Measurements from ENCODE around the gene CCDC7. TPM values are rescaled to one million over a fixed set of nuclear protein-coding genes. Genes with fewer than 3 reads are reported as not detected.
"Not testable (repeated sequence)": the region's sequence is repeated elsewhere in the genome, so short reads cannot be mapped to it uniquely, and the experiment has no call there.

CCDC7 gene
- total RNA-seq = 10 to 100 TPM; 21.9 to 22.7 TPM

- peaks cover 0 to 15% of the 10 kb centered on the region in 2 donors for H3K4me1 ChIP-seq
- no peaks in the 10 kb centered on the region for H3K36me3 ChIP-seq
- H3K27ac ChIP-seq = peak within 1 kb of the TSS; percentile 94 to 97
- H3K9me3 ChIP-seq = no peaks in the 10 kb centered on the region
- peak; percentile 82 for DNase-seq (ENCODE audit: low spot score)
- TF ChIP-seq, protein P1, sequence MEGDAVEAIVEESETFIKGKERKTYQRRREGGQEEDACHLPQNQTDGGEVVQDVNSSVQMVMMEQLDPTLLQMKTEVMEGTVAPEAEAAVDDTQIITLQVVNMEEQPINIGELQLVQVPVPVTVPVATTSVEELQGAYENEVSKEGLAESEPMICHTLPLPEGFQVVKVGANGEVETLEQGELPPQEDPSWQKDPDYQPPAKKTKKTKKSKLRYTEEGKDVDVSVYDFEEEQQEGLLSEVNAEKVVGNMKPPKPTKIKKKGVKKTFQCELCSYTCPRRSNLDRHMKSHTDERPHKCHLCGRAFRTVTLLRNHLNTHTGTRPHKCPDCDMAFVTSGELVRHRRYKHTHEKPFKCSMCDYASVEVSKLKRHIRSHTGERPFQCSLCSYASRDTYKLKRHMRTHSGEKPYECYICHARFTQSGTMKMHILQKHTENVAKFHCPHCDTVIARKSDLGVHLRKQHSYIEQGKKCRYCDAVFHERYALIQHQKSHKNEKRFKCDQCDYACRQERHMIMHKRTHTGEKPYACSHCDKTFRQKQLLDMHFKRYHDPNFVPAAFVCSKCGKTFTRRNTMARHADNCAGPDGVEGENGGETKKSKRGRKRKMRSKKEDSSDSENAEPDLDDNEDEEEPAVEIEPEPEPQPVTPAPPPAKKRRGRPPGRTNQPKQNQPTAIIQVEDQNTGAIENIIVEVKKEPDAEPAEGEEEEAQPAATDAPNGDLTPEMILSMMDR (IDR thresholded peaks at IDR 0.05) = peak in 1 of 2 donors; percentile 79
- H3K27me3 ChIP-seq = no peaks in the 10 kb centered on the region
- peak within 1 kb of the TSS; percentile 57 to 75 for H3K4me3 ChIP-seq
These were observed at the start of gene CCDC7 for GRCh38 chr10:32445740-32446535. Gene CCDC7, plus strand, starts transcription at chr10:32446140. Its CDS starts 5,503 bp downstream, at chr10:32451643.

DNA sequence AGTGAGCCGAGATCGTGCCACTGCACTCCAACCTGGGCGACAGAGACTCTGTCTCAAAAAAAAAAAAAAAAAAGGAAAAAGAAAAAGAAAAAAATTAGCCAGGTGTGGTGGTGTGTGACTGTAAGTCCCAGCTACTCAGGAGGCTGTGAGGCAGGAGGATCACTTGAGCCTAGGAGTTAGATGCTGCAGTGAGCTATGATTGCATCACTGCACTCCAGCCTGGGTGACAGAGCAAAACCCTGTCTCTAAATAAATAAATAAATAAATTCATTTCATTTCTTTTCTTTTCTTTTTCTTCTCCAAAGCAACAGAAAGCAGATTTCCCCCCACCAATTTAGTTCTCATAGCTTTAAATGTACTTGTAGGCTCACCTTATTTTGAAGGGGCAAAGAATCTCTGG lies 48.8 kb upstream of the CCDC7 start:
- H3K4me3 ChIP-seq; DNase-seq (ENCODE audit: low spot score): not testable (repeated sequence)

GRCh38 chr10:32399720-32400119 lies 46.2 kb upstream of the CCDC7 start:
- not testable (repeated sequence) for H3K4me3 ChIP-seq; H3K36me3 ChIP-seq; H3K27ac ChIP-seq; DNase-seq (ENCODE audit: low spot score); H3K27me3 ChIP-seq; H3K9me3 ChIP-seq; H3K4me1 ChIP-seq

More for the DNA sequence above, 48.8 kb upstream of the CCDC7 start:
- not testable (repeated sequence) for H3K27me3 ChIP-seq, H3K4me1 ChIP-seq, H3K9me3 ChIP-seq, H3K36me3 ChIP-seq, H3K27ac ChIP-seq

DNA sequence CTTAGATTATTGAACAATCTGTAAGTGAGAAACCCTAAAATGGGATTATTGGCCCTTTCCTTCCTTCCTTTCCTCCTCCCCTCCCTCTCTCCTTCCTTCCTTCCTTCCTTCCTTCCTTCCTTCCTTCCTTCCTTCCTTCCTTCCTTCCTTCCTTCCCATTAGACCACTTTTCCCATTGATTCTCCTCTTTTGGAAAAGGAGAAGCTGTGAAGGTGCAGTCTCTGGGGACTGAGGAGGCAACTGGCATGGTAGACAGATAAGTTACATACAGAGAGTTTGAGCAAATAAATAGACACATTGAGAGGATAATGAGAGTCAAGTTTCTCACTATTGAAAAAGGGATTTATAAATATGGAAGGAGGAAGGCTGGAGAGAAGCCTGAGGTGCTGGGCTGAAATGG lies 45.0 kb upstream of the CCDC7 start:
- TF ChIP-seq, protein P1 (IDR thresholded peaks at IDR 0.05) = no peak
- Histone ChIP-seq H3K36me3 (no peaks in the 10 kb centered on the region), H3K27ac (no peak overlapping the region), H3K9me3 (no peaks in the 10 kb centered on the region), H3K27me3 (no peaks in the 10 kb centered on the region), H3K4me1 (no peaks in the 10 kb centered on the region), H3K4me3 (no peak overlapping the region)
- DNase-seq (ENCODE audit: low spot score) = no peak

- no peaks in the 10 kb centered on the region for H3K27me3 ChIP-seq
- TF ChIP-seq, protein P1 (IDR thresholded peaks at IDR 0.05) = no peak
- H3K27ac ChIP-seq = no peak overlapping the region
- no peaks in the 10 kb centered on the region for H3K4me1 ChIP-seq
- no peaks in the 10 kb centered on the region for H3K9me3 ChIP-seq
- no peaks in the 10 kb centered on the region for H3K36me3 ChIP-seq
- DNase-seq (ENCODE audit: low spot score) = no peak
- H3K4me3 ChIP-seq = no peak overlapping the region
These were observed 43.4 kb upstream of the CCDC7 start for GRCh38 chr10:32402499-32402898.

- H3K36me3 ChIP-seq = no peaks in the 10 kb centered on the region
- no peak for DNase-seq (ENCODE audit: low spot score)
- TF ChIP-seq, protein P1 (IDR thresholded peaks at IDR 0.05) = no peak
- H3K27ac ChIP-seq = no peak overlapping the region
- no peaks in the 10 kb centered on the region for H3K27me3 ChIP-seq
- H3K9me3 ChIP-seq = no peaks in the 10 kb centered on the region
- H3K4me3 ChIP-seq = no peak overlapping the region
- H3K4me1 ChIP-seq = no peaks in the 10 kb centered on the region
These were observed 42.8 kb upstream of the CCDC7 start for GRCh38 chr10:32403091-32403490.

GRCh38 chr10:32408690-32409089 lies 37.2 kb upstream of the CCDC7 start:
- no peak for DNase-seq (ENCODE audit: low spot score)
- H3K4me3 ChIP-seq = no peak overlapping the region
- H3K9me3 ChIP-seq = no peaks in the 10 kb centered on the region
- H3K36me3 ChIP-seq = no peaks in the 10 kb centered on the region
- H3K4me1 ChIP-seq = peaks cover 0 to 20% of the 10 kb centered on the region in 2 donors
- no peak overlapping the region for H3K27ac ChIP-seq
- no peaks in the 10 kb centered on the region for H3K27me3 ChIP-seq
- TF ChIP-seq, protein P1 (IDR thresholded peaks at IDR 0.05) = no peak
